CD4-positive, alpha-beta memory T cell (primary cell): ENCODE measurements around the gene PPP3R1. TPM values are rescaled to one million over a fixed set of nuclear protein-coding genes. Genes with fewer than 3 reads are reported as not detected.

Experiments
- CTCF ChIA-PET: fragments of 350-600 bp; sonication (Branson Sonifier 250); formaldehyde crosslinking; loops from one replicate; lab custom pipeline; 2021; ENCODE audit warnings: inconsistent platforms; ENCODE audit not compliant: partially characterized antibody; lab: Charles Lee
- POLR2A ChIA-PET: fragments of 350-600 bp; sonication (Branson Sonifier 250); formaldehyde crosslinking; loops from one replicate; lab custom pipeline; 2021; ENCODE audit not compliant: partially characterized antibody; lab: Charles Lee
- DNase-seq, 5 donors: peaks; one replicate each; pipeline versions ENCODE4 v3.0.0 to v3.0.0-alpha.2; 2020 to 2022; ENCODE audit warnings: mixed read lengths in 1 of 5
- H3K27ac ChIP-seq: one replicate; pipeline ENCODE4 v1.7.0; 2013; ENCODE audit warnings: low read depth, low read length
- H3K27me3 ChIP-seq: 2 replicates; pipeline ENCODE4 v1.7.0; 2013; ENCODE audit warnings: mild to moderate bottlenecking, low read length, moderate library complexity; ENCODE audit not compliant: insufficient read depth
- H3K36me3 ChIP-seq: 2 replicates; pipeline ENCODE4 v1.7.0; 2013; ENCODE audit warnings: mild to moderate bottlenecking, low read length, moderate library complexity; ENCODE audit not compliant: insufficient read depth
- H3K4me1 ChIP-seq: 2 replicates; pipeline ENCODE4 v1.7.0; 2013; ENCODE audit warnings: mild to moderate bottlenecking, low read length, moderate library complexity; ENCODE audit not compliant: insufficient read depth
- H3K4me3 ChIP-seq, 2 donors: one replicate each; pipeline ENCODE4 v1.7.0; 2013; ENCODE audit warnings: low read length in 2 of 2, mild to moderate bottlenecking in 1 of 2
- H3K9me3 ChIP-seq, 2 donors: one replicate each; pipeline ENCODE4 v1.7.0; 2013; ENCODE audit warnings: low read length in 2 of 2, control low read depth in 1 of 2; ENCODE audit not compliant: control insufficient read depth in 1 of 2
- H3K27ac Mint-ChIP-seq, 7 donors: one replicate each; pipeline ENCODE4 v1.8.0; 2020 to 2021; ENCODE audit warnings: mixed read lengths in 7 of 7, mild to moderate bottlenecking in 6 of 7, inconsistent platforms in 3 of 7, moderate library complexity in 3 of 7
- H3K27me3 Mint-ChIP-seq, 2 donors: one replicate each; pipeline ENCODE4 v1.8.0; 2020 to 2021; ENCODE audit warnings: mixed read lengths in 2 of 2
- H3K36me3 Mint-ChIP-seq, 2 donors: one replicate each; pipeline ENCODE4 v1.8.0; 2020 to 2021; ENCODE audit warnings: mixed read lengths in 2 of 2, inconsistent platforms in 1 of 2, mild to moderate bottlenecking in 1 of 2
- H3K4me1 Mint-ChIP-seq, 4 donors: one replicate each; pipeline ENCODE4 v1.8.0; 2020 to 2021; ENCODE audit warnings: mixed read lengths in 4 of 4, mild to moderate bottlenecking in 1 of 4
- H3K4me3 Mint-ChIP-seq, 8 donors: one replicate each; pipeline ENCODE4 v1.8.0; 2020 to 2021; ENCODE audit warnings: mixed read lengths in 8 of 8, mild to moderate bottlenecking in 7 of 8, moderate library complexity in 6 of 8, inconsistent platforms in 3 of 8
- H3K9me3 Mint-ChIP-seq, 8 donors: one replicate each; pipeline ENCODE4 v1.8.0; 2020 to 2021; ENCODE audit warnings: mixed read lengths in 8 of 8, mild to moderate bottlenecking in 5 of 8, inconsistent platforms in 3 of 8, moderate library complexity in 1 of 8
- intact Hi-C: fragments of 100-400 bp; cut with micrococcal nuclease; formaldehyde crosslinking; loops from one replicate; pipeline ENCODE4 v1.15.1; 2023
- polyA plus RNA-seq, 2 donors: library from polyadenylated mRNA; unstranded; fragments of 300-500 nt; fragmentation: Illumina TruSeq; gene quantifications; one replicate each; pipeline ENCODE4 v1.2.3, GENCODE V29; 2021
- total RNA-seq, 2 experiments: library from RNA; stranded (reverse); gene quantifications; one replicate each; pipeline ENCODE4 v1.2.3, GENCODE V29; 2021

The PPP3R1 gene
- total and polyA plus RNA-seq, 4 experiments from 2014 or later, result 3.9 to 76.8 (median 40.1) TPM

- Histone ChIP-seq H3K9me3 (no peaks in the 10 kb centered on the region), H3K4me1 (peaks cover 95% of the 10 kb centered on the region), H3K36me3 (no peaks in the 10 kb centered on the region), H3K27ac (no peak overlapping the region), H3K4me3 (no peak overlapping the region), H3K27me3 (no peaks in the 10 kb centered on the region)
- CTCF ChIA-PET, result no interaction called here
- Mint-ChIP-seq H3K27me3 (no peaks in the 10 kb centered on the region), H3K27ac (peak overlapping the region; percentile 5 to 87 (median 38)), H3K4me1 (peaks cover 55 to 86% (median 71%) of the 10 kb centered on the region in 4 donors), H3K36me3 (peaks cover 6 to 10% of the 10 kb centered on the region in 2 donors), H3K4me3 (peak overlapping the region in 7 of 8 donors; percentile 13 to 72 (median 63)), H3K9me3 (no peaks in the 10 kb centered on the region)
- DNase-seq, result no peak
- POLR2A ChIA-PET, result interaction anchor here (0.7 to 1.3 kb wide), 2 partner anchors 12 to 15 kb away, joined by 3 read pairs; no protein-coding TSS in a partner anchor
- intact Hi-C loops, result loop anchor here (2.0 kb wide), 1 partner anchor 16 kb away; no protein-coding TSS in a partner anchor
Measured at GRCh38 chr2:68238955-68239822, 13.1 kb downstream of the PPP3R1 start.

GRCh38 chr2:68237976-68238580 lies 14.3 kb downstream of the PPP3R1 start:
- peak overlapping the region; percentile 5 to 88 (median 64) for H3K27ac Mint-ChIP-seq
- H3K27me3 Mint-ChIP-seq, result no peaks in the 10 kb centered on the region
- no peaks in the 10 kb centered on the region for H3K36me3 ChIP-seq
- peaks cover 6 to 10% of the 10 kb centered on the region in 2 donors for H3K36me3 Mint-ChIP-seq
- CTCF ChIA-PET, result interaction anchor here (1.1 kb wide), 1 partner anchor 42 kb away, joined by 4 read pairs; no protein-coding TSS in a partner anchor
- peak overlapping the region in 7 of 8 donors; percentile 6 to 70 (median 52) for H3K4me3 Mint-ChIP-seq
- no peaks in the 10 kb centered on the region for H3K9me3 ChIP-seq
- H3K27ac ChIP-seq, result no peak overlapping the region
- POLR2A ChIA-PET, result interaction anchor here (0.6 kb wide), 1 partner anchor 15 kb away, joined by 3 read pairs; no protein-coding TSS in a partner anchor
- peaks cover 54 to 92% (median 74%) of the 10 kb centered on the region in 4 donors for H3K4me1 Mint-ChIP-seq
- intact Hi-C loops, result loop anchor here (2.0 kb wide), 2 partner anchors 13 to 15 kb away; no protein-coding TSS in a partner anchor
- H3K27me3 ChIP-seq, result no peaks in the 10 kb centered on the region
- DNase-seq, result no peak
- no peaks in the 10 kb centered on the region for H3K9me3 Mint-ChIP-seq
- peaks cover 90% of the 10 kb centered on the region for H3K4me1 ChIP-seq
- H3K4me3 ChIP-seq, result no peak overlapping the region

DNA sequence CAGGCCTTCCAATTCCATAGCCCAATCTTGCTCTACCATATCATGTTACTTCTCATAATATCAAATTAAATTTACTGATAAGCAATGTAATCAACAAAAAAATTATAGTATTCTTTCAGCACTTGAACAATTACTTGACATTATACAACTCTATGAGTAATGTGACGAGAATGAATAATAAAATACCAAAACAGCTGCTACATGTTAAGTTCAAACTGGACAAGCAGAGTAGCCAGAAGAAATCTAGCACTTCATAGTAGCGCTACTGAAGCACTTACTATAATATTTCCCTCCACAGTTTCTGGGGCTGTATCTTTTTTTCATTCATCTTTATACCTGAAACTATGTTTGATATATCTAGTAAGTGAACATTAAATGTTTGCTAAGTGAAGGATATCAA lies 14.9 kb downstream of the PPP3R1 start:
- Histone ChIP-seq H3K9me3 (no peaks in the 10 kb centered on the region), H3K4me3 (no peak overlapping the region), H3K4me1 (peaks cover 90% of the 10 kb centered on the region), H3K27ac (no peak overlapping the region), H3K36me3 (no peaks in the 10 kb centered on the region), H3K27me3 (no peaks in the 10 kb centered on the region)
- H3K9me3 Mint-ChIP-seq, result no peaks in the 10 kb centered on the region
- H3K4me3 Mint-ChIP-seq, result peak overlapping the region in 3 of 8 donors; percentile 29 to 37 (median 34)
- peaks cover 56 to 89% (median 74%) of the 10 kb centered on the region in 4 donors for H3K4me1 Mint-ChIP-seq
- intact Hi-C loops, result loop anchor here (2.0 kb wide), 1 partner anchor 13 kb away; no protein-coding TSS in a partner anchor
- peaks cover 6 to 10% of the 10 kb centered on the region in 2 donors for H3K36me3 Mint-ChIP-seq
- CTCF ChIA-PET, result interaction anchor here (1.1 to 2.0 kb wide), 5 partner anchors 8 to 203 kb away, joined by 4 to 11 read pairs (median 6); no protein-coding TSS in a partner anchor
- POLR2A ChIA-PET, result interaction anchor here (0.6 to 1.5 kb wide), 2 partner anchors 15 kb away, joined by 3 to 6 read pairs; partner anchors contain the start of gene PPP3R1
- DNase-seq, result no peak
- no peaks in the 10 kb centered on the region for H3K27me3 Mint-ChIP-seq
- H3K27ac Mint-ChIP-seq, result peak overlapping the region in 4 of 7 donors; percentile 5 to 87 (median 56)

- Mint-ChIP-seq H3K36me3 (peaks cover 6 to 10% of the 10 kb centered on the region in 2 donors), H3K4me3 (peak overlapping the region in 3 of 8 donors; percentile 13 to 37 (median 29)), H3K27me3 (no peaks in the 10 kb centered on the region), H3K27ac (peak overlapping the region in 2 of 7 donors; percentile 29 to 54), H3K9me3 (no peaks in the 10 kb centered on the region), H3K4me1 (peaks cover 56 to 88% (median 72%) of the 10 kb centered on the region in 4 donors)
- CTCF ChIA-PET, result interaction anchor here (0.9 to 2.0 kb wide), 9 partner anchors 8 to 204 kb away, joined by 3 to 11 read pairs (median 4); no protein-coding TSS in a partner anchor
- POLR2A ChIA-PET, result interaction anchor here (1.0 to 1.6 kb wide), 4 partner anchors 12 to 79 kb away, joined by 3 to 6 read pairs (median 4); partner anchors contain the start of genes PNO1 and PPP3R1
- H3K27me3 ChIP-seq, result no peaks in the 10 kb centered on the region
- no peak overlapping the region for H3K4me3 ChIP-seq
- H3K9me3 ChIP-seq, result no peaks in the 10 kb centered on the region
- intact Hi-C loops, result loop anchor here (2.0 kb wide), 1 partner anchor 14 kb away; no protein-coding TSS in a partner anchor
- no peak for DNase-seq
- H3K36me3 ChIP-seq, result no peaks in the 10 kb centered on the region
- no peak overlapping the region for H3K27ac ChIP-seq
- peaks cover 88% of the 10 kb centered on the region for H3K4me1 ChIP-seq
Measured at GRCh38 chr2:68236876-68237275, 15.5 kb downstream of the PPP3R1 start.

DNA sequence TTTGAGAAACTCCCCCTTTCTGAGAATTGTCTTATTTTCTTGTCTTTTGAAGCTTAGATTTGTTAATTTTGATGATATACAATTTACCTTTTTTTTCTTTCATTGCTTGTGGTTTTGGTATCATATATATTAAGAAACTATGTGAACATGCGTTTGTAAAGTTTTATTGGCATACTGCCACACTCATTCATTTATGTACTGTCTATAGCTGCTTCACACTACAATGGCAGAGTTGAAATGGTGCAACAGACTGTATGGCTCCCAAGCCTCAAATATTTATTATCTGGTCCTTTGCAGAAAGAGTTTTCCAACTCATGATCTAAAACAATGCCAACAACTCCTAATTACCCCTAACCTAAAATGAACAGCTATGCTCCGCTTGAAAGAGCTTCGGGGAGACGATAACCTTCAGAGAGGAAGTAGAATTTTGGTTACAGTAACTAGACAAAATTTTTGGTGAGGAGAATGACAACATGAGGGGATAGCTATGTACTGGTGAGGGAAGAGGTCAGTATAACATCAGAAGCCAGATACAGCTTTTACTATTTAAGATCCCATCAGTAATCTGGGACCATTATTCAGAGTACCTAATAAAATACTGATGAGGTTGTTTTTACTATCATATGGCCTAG lies 16.1 kb downstream of the PPP3R1 start:
- H3K27ac Mint-ChIP-seq, result peak overlapping the region in 6 of 7 donors; percentile 0 to 46 (median 4)
- peaks cover 87% of the 10 kb centered on the region for H3K4me1 ChIP-seq
- DNase-seq, result peak in 1 of 5 donors; percentile 19
- intact Hi-C loops, result loop anchor here (2.0 kb wide), 1 partner anchor 15 kb away; no protein-coding TSS in a partner anchor
- H3K36me3 ChIP-seq, result no peaks in the 10 kb centered on the region
- peaks cover 56 to 90% (median 74%) of the 10 kb centered on the region in 4 donors for H3K4me1 Mint-ChIP-seq
- ChIA-PET CTCF (interaction anchor here (0.9 to 2.0 kb wide), 9 partner anchors 9 to 204 kb away, joined by 3 to 11 read pairs (median 4); no protein-coding TSS in a partner anchor), POLR2A (interaction anchor here (0.9 to 1.6 kb wide), 5 partner anchors 12 to 78 kb away, joined by 3 to 6 read pairs (median 4); partner anchors contain the start of genes PNO1 and PPP3R1)
- H3K4me3 ChIP-seq, result no peak overlapping the region
- H3K27me3 Mint-ChIP-seq, result no peaks in the 10 kb centered on the region
- no peaks in the 10 kb centered on the region for H3K9me3 Mint-ChIP-seq
- peak overlapping the region; percentile 6 for H3K27ac ChIP-seq
- peak overlapping the region in 6 of 8 donors; percentile 5 to 70 (median 36) for H3K4me3 Mint-ChIP-seq
- H3K36me3 Mint-ChIP-seq, result peaks cover 6 to 10% of the 10 kb centered on the region in 2 donors
- H3K9me3 ChIP-seq, result no peaks in the 10 kb centered on the region
- H3K27me3 ChIP-seq, result no peaks in the 10 kb centered on the region

GRCh38 chr2:68235090-68235489 lies 17.2 kb downstream of the PPP3R1 start:
- no peak overlapping the region for H3K4me3 ChIP-seq
- Mint-ChIP-seq H3K27ac (peak overlapping the region in 3 of 7 donors; percentile 22 to 53 (median 47)), H3K9me3 (no peaks in the 10 kb centered on the region), H3K4me1 (peaks cover 57 to 90% (median 74%) of the 10 kb centered on the region in 4 donors), H3K4me3 (peak overlapping the region in 2 of 8 donors; percentile 63 to 66), H3K36me3 (peaks cover 6% of the 10 kb centered on the region in 2 donors), H3K27me3 (no peaks in the 10 kb centered on the region)
- no peaks in the 10 kb centered on the region for H3K9me3 ChIP-seq
- ChIA-PET POLR2A (interaction anchor here (0.6 to 1.4 kb wide), 3 partner anchors 15 to 39 kb away, joined by 3 to 7 read pairs (median 4); partner anchors contain the start of gene PPP3R1), CTCF (interaction anchor here (1.4 to 1.9 kb wide), 2 partner anchors 10 to 39 kb away, joined by 5 to 7 read pairs; no protein-coding TSS in a partner anchor)
- H3K27me3 ChIP-seq, result no peaks in the 10 kb centered on the region
- H3K36me3 ChIP-seq, result no peaks in the 10 kb centered on the region
- intact Hi-C loops, result no loop called here
- no peak for DNase-seq
- H3K27ac ChIP-seq, result no peak overlapping the region
- peaks cover 89% of the 10 kb centered on the region for H3K4me1 ChIP-seq
